ENCODE results near the gene TBC1D24.
A peak's percentile ranks its signal among the peaks of the same experiment; 100 is the strongest.
"Not testable (repeated sequence)": the region's sequence is repeated elsewhere in the genome, so short reads cannot be mapped to it uniquely, and the experiment has no call there.

TBC1D24 gene

DNA sequence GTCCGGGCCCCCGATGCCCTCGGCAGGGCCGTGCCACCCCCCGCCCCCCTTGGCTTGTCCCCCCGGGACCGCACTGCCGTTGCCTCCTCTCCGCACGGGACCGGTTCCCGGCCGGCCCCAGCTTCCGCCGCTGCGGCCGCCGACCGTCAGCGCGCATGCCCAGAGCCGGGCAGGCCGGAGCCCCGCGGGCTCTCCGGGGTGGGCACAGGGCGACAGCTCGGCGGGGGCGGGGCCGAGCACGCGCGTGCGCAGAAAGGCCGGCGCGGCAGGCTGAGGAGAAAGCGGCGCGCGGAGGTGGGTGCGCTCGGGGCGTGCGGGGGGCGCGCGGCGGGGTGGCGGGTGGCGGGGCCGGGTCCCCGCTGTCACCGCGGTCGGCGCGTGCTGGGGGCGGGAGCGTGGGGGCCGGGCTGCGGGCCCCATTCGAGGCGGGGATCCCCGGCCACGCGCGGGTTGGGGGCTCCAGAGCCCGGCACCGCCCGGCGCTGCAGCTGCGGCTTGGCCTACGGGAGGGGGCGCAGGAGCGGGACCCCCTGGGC, at the start of gene TBC1D24:
Gene TBC1D24 (plus strand): TSS at position 251 of the 536 bp plus-strand sequence. CDS start 21,022 bp downstream, outside the sequence.
- DNase-seq (ENCODE audit: low read depth, low spot score), result peak; percentile 53

DNA sequence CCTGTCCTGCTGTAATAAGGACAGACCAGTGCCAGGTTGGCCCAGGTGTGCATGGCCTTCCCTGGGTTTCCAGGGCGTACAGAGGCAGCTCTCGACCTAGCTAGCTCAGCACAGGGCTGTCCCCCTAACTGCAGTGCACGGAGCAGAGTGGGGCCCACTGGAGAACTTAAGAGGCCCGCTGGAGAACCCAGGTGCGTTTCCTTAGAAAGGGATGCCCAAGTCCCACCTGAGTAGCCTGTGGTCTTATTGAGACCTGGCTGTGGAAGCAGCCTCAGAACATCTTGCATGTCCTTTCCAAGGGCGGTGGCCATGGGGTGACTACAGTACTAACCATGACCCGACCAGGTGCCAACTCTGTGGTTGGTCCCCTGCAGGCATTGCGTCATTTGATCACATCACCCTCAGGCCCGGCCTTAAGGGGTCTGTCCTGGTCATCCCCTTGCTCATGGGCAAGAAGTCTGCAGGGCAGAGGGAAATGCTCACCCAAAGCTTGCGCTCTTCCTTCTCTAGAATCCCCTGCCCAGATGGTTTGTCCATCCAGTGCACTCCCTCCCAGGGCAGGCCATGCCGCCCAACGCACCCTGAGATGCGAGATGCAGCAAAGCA, 49.0 kb upstream of the TBC1D24 start:
- no peak for DNase-seq (ENCODE audit: low read depth, low spot score)

DNA sequence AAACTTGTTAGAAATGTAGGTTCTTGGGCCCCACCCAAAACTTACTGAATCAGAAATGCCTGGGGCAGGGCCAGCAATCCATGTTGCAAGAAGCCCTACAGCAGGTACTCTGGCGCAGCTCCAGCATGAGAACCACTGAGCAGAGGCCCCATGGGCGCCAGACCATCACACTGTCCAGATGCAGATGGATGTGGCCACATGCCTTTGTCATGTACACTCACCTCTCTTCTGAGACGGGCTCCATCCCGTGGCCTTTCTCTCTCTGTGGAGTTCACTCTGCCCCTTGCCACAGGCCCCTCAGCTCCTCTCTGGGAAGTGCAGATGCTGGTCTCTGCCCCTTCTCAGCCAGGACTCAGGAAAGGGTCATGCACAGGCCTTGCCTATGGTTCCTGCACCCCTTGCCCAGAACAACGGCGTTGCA, 48.0 kb upstream of the TBC1D24 start:
- no peak for DNase-seq (ENCODE audit: low read depth, low spot score)

DNA sequence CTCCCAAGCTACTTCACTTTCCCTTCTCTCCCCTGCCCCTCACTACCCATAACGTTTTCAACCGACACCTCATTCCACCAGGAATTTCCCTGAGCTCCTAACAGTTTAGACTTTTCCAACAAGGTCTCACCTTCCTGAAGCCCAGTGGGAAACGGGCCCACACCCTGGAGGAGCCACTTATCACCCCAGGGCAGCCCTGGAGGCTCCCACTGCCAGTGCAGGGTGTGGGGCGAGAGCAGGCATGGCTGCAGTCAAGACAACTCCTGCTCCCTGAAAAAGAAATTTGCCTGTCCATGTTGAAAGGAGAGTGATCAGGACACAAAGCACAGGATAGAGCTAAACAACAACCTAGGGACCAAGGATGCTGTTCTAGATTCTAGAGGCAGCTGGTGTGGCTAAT, 47.4 kb upstream of the TBC1D24 start:
- DNase-seq (ENCODE audit: low read depth, low spot score), result no peak

DNA sequence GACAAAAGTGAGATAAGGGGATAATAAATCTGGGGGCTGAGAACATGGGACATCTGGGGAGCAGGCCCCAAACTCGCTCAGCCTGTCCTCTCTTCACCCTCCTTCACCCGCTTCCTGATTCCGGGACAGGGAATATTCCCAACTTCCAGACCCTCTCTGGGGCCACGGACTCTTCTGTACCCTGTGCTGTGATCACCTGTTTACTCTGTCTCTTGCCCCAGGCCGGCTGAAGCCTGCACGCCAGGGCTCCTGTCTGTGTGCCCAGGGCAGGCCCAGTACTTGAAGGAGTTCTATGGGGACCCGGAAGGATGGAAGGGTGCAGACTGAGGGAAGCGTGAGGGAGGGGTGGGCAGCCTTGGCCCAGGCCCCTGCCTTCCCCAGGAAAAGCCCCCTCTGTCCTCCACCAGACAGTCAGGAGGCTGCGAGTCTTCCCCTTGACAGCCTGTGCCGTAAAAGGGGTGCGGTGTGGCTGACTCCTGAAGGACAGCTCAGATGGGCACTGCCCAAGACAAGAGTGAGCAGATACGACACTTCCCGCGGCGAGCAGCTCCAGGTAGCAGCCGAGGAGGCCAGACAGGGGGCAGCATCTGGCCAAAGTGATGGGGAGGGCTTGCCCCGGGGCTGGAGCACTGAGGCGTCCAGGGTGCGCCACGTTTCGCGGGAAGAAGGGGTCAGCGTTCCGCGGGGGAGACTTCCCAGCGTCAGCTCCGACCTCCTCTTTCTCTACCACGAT, 46.7 kb upstream of the TBC1D24 start:
- no peak for DNase-seq (ENCODE audit: low read depth, low spot score)

DNA sequence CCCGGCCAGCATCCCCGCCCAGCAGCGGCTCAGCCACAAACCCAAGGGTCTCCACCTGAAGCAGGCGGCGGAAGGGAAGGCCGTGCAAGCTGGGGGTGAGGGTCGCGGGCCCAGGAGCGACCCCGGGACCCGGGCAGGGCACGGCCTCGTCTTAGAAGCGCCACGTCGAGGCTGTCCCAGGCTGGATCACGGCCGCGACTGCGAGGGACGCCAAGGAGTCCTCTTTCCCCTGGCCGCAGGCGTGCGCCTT, 46.2 kb upstream of the TBC1D24 start:
- no peak for DNase-seq (ENCODE audit: low read depth, low spot score)

DNA sequence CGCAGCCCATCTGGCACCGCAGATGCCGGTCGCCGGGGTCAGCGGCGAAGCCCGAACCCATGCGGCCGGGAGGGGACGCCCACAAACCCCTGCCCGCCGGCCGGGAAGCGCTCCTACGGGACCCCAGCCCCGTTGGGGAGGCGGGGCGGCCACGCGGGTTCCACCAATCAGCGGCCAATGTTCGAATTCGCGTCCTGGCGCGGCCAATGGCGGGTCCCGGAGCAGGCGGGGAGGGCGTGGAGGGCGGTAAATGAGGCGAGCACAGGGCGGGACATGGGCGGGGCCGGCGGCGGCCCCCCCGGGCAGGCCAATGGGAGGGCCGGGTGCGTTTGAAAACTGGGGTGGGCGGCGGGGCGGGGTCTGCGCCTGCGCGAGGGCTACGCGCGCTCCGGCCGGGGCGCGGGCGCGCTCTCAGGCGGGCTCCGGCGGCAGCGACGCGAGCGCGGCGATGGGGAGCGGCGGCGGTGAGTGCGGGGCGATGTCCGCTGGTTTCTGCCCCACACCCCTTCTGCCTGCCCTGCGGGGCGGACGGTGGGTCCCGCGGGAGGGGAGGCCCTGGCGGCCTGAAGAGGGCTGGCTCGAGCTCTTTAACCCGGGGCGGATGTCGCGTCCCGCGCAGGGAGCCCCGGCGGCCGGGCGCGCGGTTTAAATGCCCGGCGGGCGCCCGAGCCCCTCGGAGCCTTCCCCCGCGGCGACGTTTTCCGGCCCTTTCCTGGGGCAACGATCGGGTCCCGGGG, 45.7 kb upstream of the TBC1D24 start, which contains the start of gene CCNF:
Gene CCNF (plus strand): TSS at position 414 of the 737 bp plus-strand sequence. CDS start 35 bp downstream, at position 449.
- peak; percentile 95 for DNase-seq (ENCODE audit: low read depth, low spot score)

DNA sequence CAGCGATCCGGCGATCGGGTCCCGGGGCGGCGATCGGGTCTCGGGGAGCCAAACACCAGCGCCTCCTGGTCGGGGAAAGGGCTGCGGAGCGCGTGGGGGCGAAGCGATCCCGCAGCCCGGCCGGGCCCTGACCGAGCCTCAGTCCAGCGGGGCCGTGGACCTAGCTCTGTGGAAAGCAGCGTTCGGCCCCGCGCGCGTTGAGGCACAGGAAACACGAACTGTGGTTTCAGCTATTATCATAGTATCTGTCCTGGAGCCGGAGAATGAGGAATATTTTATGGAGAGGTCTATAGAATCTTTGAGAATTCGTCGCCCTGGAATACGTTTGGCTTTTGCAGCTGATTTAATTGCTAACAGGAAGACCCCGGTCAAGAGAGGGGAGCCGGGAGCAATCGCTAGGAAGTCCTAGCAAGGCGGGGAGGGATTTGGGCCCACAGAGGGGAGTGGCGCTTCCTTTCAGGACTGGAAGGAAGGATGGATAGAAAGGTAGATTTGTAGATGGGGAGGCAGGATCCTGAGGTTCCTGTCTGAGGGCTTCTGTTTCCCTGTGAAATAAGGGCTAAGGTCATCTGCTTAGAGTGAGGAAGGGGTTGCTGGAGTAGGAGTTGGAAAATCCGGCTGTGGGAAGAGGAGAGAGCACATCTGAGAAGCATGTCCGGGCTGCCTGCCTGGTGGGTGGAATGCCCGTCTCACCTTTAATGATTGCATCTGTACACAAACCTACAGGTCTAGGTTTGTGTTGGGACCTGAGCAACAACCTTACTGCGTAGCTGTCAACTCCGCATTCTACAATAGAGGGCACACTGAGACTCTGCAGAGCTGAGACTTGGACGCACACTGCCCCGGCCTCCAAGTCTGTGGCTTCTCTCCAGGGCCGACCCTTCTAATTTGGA, 44.9 kb upstream of the TBC1D24 start:
- no peak for DNase-seq (ENCODE audit: low read depth, low spot score)

DNA sequence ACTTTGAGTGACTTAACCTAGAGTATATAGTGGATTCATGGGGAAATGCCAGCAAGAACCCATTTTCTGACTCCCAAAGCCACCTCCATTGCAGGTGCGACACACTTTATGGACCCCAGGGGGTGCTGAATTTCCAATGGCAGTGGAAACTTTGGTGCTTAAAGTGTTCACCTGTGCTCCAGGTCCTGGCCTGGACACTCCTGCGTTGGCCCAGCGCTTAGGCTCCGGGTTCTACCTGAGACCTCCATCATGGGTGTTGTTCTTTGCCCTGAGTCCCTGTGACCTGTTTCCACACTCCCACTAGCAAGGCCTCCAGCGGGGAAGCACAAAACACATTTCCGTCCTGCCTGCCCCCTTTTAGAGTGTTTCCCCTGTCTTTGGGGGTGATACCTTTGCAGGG, 42.6 kb upstream of the TBC1D24 start:
- DNase-seq (ENCODE audit: low read depth, low spot score), result no peak

DNA sequence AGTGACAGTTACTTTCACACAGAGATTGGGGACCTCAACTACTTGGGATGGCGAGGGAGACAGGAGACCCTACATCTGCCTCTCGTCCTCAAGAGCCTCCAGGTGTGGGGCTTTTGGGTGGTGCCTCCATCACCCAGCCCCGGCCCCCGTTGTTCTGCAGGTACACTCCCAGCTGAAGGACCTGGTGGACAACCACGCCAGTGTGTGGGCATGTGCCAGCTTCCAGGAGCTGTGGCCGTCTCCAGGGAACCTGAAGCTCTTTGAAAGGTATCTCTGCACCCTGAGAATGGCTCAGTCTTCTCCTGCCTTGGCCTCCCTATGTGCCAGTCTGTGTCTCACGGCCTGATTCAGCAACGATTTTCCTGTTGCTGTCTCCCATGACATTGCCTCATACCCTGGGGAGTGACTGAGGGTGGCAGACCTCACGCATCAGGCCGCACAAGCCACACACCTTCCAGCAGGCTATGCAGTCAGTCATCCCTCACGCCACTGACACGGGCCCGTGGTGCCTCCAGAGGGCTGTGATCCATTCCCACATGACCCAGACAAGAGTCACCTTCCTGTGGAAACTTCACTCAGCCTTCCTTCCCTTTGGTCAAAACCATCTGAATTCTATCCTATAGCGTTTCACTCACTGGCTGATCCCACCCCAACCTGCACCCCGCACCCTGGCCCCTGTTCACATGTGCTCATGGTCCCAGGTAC, 42.0 kb upstream of the TBC1D24 start:
- DNase-seq (ENCODE audit: low read depth, low spot score), result no peak

DNA sequence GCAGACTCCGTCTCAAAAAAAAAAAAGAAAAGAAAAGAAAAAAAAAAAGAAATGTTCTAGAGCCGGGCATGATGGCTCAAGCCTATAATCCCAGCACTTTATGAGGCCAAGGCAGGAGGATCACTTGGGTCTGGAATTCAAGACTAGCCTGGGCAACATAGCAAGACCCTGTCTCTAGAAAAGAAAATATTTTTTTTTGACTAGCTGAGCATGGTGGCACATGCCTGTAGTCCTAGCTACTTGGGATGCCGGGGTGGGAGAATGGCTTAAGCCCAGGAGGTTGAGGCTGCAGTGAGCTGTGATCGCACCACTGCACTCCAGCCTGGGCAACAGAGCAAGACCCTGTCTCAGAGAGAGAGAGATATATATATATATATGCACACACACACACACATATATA, 39.7 kb upstream of the TBC1D24 start:
- not testable (repeated sequence) for DNase-seq (ENCODE audit: low read depth, low spot score)

DNA sequence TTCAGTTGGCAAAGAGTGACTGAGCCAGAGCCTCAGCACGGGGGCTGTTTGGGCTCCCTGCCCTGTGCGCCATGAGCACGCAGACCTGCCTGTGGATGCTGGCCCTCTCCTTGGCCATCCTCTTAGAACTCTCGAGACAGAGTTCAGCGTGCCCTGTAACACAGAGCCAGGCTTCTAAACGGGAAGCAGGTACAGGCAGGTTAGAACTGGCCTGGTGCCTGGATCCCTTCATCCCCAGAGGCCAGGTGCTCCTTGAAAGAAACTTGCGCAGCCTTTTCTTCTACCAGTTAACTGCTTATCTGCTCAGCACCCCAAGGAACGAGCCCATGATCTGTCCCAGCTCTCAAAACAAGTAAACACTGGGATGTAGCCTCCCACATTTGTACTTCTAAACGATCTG, 38.8 kb upstream of the TBC1D24 start:
- DNase-seq (ENCODE audit: low read depth, low spot score), result no peak

DNA sequence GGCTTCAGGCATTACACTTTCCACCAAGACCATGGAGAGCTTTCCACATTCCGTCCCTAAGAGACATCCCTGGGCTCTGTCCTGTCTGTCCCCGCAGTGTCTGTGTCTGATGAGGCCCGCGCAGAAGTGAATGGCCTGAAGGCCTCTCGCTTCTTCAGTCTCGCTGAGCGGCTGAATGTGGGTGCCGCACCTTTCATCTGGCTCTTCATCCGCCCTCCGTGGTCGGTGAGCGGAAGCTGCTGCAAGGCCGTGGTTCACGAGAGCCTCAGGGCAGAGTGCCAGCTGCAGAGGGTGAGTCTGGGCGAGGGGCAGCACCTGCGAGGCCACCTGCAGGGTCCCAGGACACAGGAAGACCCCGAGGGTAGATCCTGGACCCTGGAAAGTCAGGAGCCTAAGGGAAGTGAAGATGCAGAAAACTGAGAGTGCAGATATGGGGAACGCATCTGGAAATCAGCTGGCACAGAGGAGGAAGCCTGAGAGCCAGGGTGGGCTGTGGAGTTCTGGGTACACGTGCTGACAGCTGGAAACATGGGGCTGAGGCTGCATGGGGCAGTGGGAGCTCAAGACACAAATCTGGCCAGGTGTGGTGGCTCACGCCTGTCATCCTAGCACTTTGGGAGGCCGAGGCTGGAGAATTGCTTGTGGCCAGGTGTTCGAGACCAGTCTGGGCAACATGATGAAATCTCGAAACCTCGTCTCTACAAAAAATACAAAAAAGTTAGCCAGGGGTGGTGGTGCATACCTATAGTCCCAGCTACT, 37.7 kb upstream of the TBC1D24 start:
- no peak for DNase-seq (ENCODE audit: low read depth, low spot score)

DNA sequence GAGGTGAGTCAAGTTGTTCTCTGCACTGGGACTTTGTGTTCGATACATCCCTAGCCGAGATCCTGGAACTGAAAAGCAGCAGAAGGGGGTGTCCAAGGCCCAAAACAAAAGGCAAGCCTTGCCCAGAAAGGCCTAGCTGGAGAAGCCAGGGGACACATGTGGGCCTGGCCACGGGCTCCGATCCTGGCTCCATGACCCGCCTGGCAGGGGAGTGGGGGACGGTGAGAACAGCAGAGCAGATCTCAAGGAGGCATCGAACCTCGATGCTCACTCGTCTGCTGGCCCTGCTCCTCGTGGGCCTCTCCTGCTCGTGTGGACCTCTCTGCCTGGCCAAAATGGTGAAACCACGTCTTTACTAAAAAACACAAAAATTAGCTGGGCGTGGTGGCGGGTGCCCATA, 36.8 kb upstream of the TBC1D24 start:
- DNase-seq (ENCODE audit: low read depth, low spot score), result no peak

DNA sequence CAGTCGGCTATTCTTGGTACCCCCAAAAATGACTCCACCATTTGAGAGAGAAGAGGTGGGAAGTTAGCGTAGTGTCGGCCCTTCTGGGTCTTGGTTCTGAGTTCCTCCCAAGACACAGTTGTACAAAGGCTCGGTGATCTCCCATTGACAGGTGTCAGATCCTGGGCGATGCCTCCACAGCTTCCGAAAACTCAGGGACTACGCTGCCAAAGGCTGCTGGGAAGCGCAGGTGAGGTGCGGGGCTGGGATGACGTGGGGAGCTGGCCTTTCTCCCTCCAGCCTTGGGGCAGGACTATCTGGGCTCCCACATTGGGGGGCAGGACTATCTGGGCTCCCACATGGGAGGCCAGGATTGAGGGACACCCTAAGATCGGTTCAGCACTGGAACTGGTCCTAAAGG, 35.3 kb upstream of the TBC1D24 start:
- no peak for DNase-seq (ENCODE audit: low read depth, low spot score)

DNA sequence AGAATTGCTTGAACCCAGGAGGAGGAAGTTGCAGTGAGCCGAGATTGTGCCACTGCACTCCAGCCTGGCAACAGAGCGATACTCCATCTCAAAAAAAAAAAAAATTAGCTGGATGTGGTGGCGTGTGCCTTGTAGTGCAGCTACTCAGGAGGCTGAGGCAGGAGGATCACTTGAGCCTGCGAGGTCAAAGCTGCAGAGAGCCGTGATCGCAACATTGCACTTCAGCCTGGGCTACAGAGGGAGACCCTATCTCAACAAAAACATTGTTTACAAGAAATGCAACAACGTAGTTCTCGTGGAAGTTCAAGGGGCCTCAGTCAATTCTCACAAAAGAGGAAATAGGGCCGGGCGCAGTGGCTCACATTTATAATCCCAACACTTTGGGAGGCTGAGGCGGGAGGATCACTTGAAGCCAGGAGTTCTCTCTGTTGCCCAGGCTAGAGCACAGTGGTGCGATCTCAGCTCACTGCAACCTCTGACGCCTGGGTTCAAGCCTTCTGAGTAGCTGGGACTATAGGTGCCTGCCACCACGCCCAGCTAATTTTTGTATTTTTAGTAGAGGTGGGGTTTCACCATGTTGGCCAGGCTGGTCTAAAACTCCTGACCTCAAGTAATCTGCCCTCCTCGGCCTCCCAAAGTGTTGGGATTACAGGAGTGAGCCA, 33.7 kb upstream of the TBC1D24 start:
- not testable (repeated sequence) for DNase-seq (ENCODE audit: low read depth, low spot score)

DNA sequence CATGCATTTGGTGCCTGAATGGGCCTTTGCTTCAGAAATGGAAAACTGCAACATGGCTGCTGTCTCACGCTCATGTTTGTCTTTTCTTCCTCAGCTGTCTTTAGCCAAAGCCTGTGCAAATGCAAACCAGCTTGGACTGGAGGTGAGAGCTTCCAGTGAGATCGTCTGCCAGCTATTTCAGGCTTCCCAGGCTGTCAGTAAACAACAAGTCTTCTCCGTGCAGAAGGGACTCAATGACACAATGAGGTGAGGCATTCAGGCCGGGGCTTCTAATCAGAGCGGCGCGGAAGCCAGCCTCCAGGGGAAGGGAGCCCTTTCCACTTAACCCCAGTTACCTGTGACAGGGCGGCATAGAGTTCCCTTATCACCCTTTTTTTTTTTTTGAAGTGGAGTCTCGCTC, 31.4 kb upstream of the TBC1D24 start:
- DNase-seq (ENCODE audit: low read depth, low spot score), result no peak

DNA sequence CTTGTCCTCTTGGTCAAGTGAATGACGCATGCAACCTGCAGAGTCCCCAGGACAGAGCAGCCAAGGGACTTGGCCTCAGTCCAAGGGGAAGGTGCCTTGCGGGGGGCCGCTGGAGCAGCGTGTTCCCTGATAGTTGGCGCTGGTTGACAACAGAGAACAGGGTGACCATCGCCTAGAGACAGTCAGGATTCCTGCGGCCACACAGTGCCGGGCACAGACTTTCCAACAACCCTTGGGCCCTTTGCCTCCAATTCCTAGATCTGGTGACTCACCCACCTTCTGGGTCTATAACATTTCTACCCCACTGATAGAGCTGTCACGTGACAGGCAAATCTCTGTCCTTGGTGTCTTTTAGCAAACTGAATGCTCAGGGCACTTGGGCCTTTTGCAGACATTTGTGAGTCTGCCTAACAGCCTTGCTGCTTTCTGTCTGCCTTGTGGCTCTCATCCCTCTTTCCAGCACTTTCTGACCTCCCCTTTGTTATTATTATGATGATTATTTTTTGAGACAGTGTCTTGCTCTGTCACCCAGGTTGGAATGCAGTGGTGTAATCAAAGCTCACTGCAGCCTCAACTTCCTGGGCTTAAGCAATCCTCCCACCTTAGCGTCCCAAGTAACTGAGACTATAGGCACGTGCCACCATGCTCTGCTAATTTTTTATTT, 26.9 kb upstream of the TBC1D24 start:
- no peak for DNase-seq (ENCODE audit: low read depth, low spot score)

DNA sequence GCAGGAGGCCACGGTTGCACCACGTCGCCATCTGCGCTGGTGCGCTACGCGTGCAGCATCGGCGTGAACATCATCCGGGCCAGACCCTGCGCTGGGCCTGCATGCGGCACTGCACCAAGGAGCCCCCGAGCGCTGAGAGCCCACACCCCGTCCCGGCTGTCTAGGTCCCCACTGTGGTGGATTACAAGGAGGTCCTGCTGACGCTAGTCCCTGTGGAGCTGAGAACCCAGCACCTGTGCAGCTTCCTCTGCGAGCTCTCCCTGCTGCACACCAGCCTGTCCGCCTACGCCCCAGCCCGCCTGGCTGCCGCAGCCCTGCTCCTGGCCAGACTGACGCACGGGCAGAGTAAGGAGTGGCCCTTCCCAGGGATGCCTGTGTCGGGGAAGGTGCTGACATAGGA, 25.8 kb upstream of the TBC1D24 start:
- DNase-seq (ENCODE audit: low read depth, low spot score), result no peak
